SK-N-SH (cell line): ENCODE data around the gene LCE3A. TPM values are rescaled to one million over a fixed set of nuclear protein-coding genes. Genes with fewer than 3 reads are reported as not detected.

Experiments used
- CTCF ChIA-PET: fragments of 300-600, 350-600 bp; formaldehyde crosslinking; extraction: SDS; loops from one replicate; lab custom pipeline; 2021; lab: Yijun Ruan, JAX
- POLR2A ChIA-PET: fragments of 350-600 bp; sonication (Branson Sonifier 250); formaldehyde crosslinking; extraction: SDS; loops from one replicate; lab custom pipeline; 2020; ENCODE audit warnings: antibody characterized with exemption, inconsistent platforms; lab: Yijun Ruan, JAX
- DNase-seq: peaks from one replicate; pipeline ENCODE4 v3.0.0; 2012
- H2AFZ ChIP-seq: fragments of 200-600 bp; sonication (generic); 2 replicates; pipeline ENCODE4 v1.8.1; 2016; ENCODE audit warnings: antibody characterized with exemption, mild to moderate bottlenecking, low read depth
- H3F3A ChIP-seq: fragments of 200-600 bp; sonication (generic); replicated peaks from 2 replicates; pipeline ENCODE3; 2016; ENCODE audit warnings: antibody characterized with exemption, mild to moderate bottlenecking; ENCODE audit not compliant: insufficient read depth
- H3K27ac ChIP-seq, 2 experiments: fragments of 200-500 bp in 1 of 2; fragments of 200-600 bp in 1 of 2; sonication (Bioruptor generic) in 1 of 2; sonication (generic), shearing (Covaris generic) in 1 of 2; 2 replicates each; pipeline versions ENCODE4 v1.5.1 to v1.6.1; 2014 to 2016; ENCODE audit warnings: low read depth in 2 of 2, inconsistent platforms in 1 of 2, low read length in 1 of 2, mild to moderate bottlenecking in 1 of 2, mixed read lengths in 1 of 2
- H3K27me3 ChIP-seq: fragments of 200-600 bp; sonication (generic), shearing (Covaris generic); 2 replicates; pipeline ENCODE4 v1.6.1; 2016; ENCODE audit warnings: mixed run types; ENCODE audit not compliant: insufficient read depth
- H3K36me3 ChIP-seq, 2 experiments: fragments of 200-500 bp in 1 of 2; fragments of 200-600 bp in 1 of 2; sonication (Bioruptor generic) in 1 of 2; sonication (generic) in 1 of 2; replicated peaks in 1 of 2; 2 replicates each; pipeline versions ENCODE3 to v1.5.1; 2014 to 2016; ENCODE audit warnings: low read length in 1 of 2, mild to moderate bottlenecking in 1 of 2; ENCODE audit not compliant: insufficient read depth in 2 of 2, control insufficient read depth in 1 of 2
- H3K4me1 ChIP-seq, 2 experiments: fragments of 200-500 bp in 1 of 2; fragments of 200-600 bp in 1 of 2; sonication (Bioruptor generic) in 1 of 2; sonication (generic), shearing (Covaris generic) in 1 of 2; 2 replicates each; pipeline versions ENCODE4 v1.5.1 to v1.6.1; 2014 to 2016; ENCODE audit warnings: low read depth in 1 of 2, low read length in 1 of 2, mixed run types in 1 of 2; ENCODE audit not compliant: insufficient read depth in 2 of 2, control insufficient read depth in 1 of 2
- H3K4me2 ChIP-seq: fragments of 200-600 bp; sonication (generic), shearing (Covaris generic); 2 replicates; pipeline ENCODE4 v1.6.1; 2017; ENCODE audit warnings: mixed run types
- H3K4me3 ChIP-seq, 2 experiments: fragments of 200-500 bp in 1 of 2; fragments of 200-600 bp in 1 of 2; sonication (Bioruptor generic) in 1 of 2; sonication (generic), shearing (Covaris generic) in 1 of 2; 2 replicates each; pipeline versions ENCODE4 v1.5.1 to v1.8.1; 2014 to 2016; ENCODE audit warnings: low read depth in 2 of 2, inconsistent platforms in 1 of 2, low read length in 1 of 2, mild to moderate bottlenecking in 1 of 2, mixed read lengths in 1 of 2, moderate library complexity in 1 of 2
- H3K79me2 ChIP-seq: fragments of 200-600 bp; sonication (generic); 2 replicates; pipeline ENCODE4 v1.8.1; 2017; ENCODE audit warnings: mild to moderate bottlenecking; ENCODE audit not compliant: insufficient read depth
- H3K9ac ChIP-seq: fragments of 200-600 bp; sonication (generic); 2 replicates; pipeline ENCODE4 v1.6.1; 2017; ENCODE audit warnings: mixed run types
- H3K9me2 ChIP-seq: fragments of 200-600 bp; sonication (generic); 2 replicates; pipeline ENCODE4 v1.6.1; 2017; ENCODE audit warnings: mixed run types
- H3K9me3 ChIP-seq: fragments of 200-600 bp; sonication (generic); 2 replicates; pipeline ENCODE4 v1.6.1; 2017; ENCODE audit warnings: mixed run types, mild to moderate bottlenecking, moderate library complexity
- H4K20me1 ChIP-seq: fragments of 200-600 bp; sonication (generic); 2 replicates; pipeline ENCODE4 v1.6.1; 2017; ENCODE audit warnings: mild to moderate bottlenecking, mixed run types; ENCODE audit not compliant: insufficient read depth
- ELF1 ChIP-seq: IDR thresholded peaks from 2 replicates; pipeline ENCODE4 v1.4.0; 2012
- FOXJ3 ChIP-seq: sonication (generic); formaldehyde crosslinking; IDR thresholded peaks from 2 replicates; pipeline ENCODE4 v1.5.1; 2020; ENCODE audit warnings: mild to moderate bottlenecking, missing genetic modification reagents
- GABPA ChIP-seq: IDR thresholded peaks from 2 replicates; pipeline ENCODE4 v1.4.0; 2012; ENCODE audit warnings: low read depth, mild to moderate bottlenecking
- GATA2 ChIP-seq: sonication (generic); formaldehyde crosslinking; IDR thresholded peaks from 2 replicates; pipeline ENCODE4 v1.5.0; 2020; ENCODE audit warnings: mild to moderate bottlenecking, missing genetic modification reagents
- JUND ChIP-seq: IDR thresholded peaks from 2 replicates; pipeline ENCODE4 v1.4.0; 2012
- MAX ChIP-seq: IDR thresholded peaks from 2 replicates; pipeline ENCODE4 v1.4.0; 2012; ENCODE audit warnings: low read depth
- NRF1 ChIP-seq: IDR thresholded peaks from 2 replicates; pipeline ENCODE4 v1.6.1; 2012; ENCODE audit warnings: low read depth, mild to moderate bottlenecking, low read length
- PBX3 ChIP-seq: IDR thresholded peaks from 2 replicates; pipeline ENCODE4; 2012
- POLR2AphosphoS5 ChIP-seq: IDR thresholded peaks from 2 replicates; pipeline ENCODE4 v1.6.1; 2012; ENCODE audit warnings: low read depth, low read length
- REST ChIP-seq: IDR thresholded peaks from 2 replicates; pipeline ENCODE4 v1.6.1; 2012; ENCODE audit warnings: mild to moderate bottlenecking, low read depth, low read length, moderate library complexity
- SMC3 ChIP-seq: IDR thresholded peaks from 2 replicates; pipeline ENCODE4 v1.6.1; 2012; ENCODE audit warnings: low read depth, low read length, improper control_type of control experiment
- USF1 ChIP-seq: IDR thresholded peaks from 2 replicates; pipeline ENCODE4 v1.4.0; 2012; ENCODE audit warnings: low read depth, borderline replicate concordance
- USF2 ChIP-seq: fragments of 150-350 bp; IDR thresholded peaks from 2 replicates; pipeline ENCODE4 v1.6.1; 2017; ENCODE audit warnings: antibody characterized with exemption, low read length, low read depth, borderline replicate concordance
- ZBTB33 ChIP-seq: IDR thresholded peaks from 2 replicates; pipeline ENCODE4 v1.4.0; 2012; ENCODE audit warnings: low read depth, borderline replicate concordance
- whole genome bisulfite sequencing: methylation state at CpG from one replicate; pipeline ENCODE4 v1.1.6; 2017; ENCODE audit warnings: low lambda C conversion rate; 5-methylcytosine and 5-hydroxymethylcytosine counted together
- polyA plus RNA-seq, 3 experiments: library from polyadenylated mRNA; depleted of rRNA; stranded (reverse); fragments of >200 nt; gene quantifications; 2 replicates each; pipeline ENCODE4 v1.2.3, GENCODE V29; 2012

LCE3A gene
- polyA plus RNA-seq, 1 of the 3 experiments (the other 2 are of a cell fraction) = not detected

GRCh38 chr1:152656459-152656858 lies 33.6 kb upstream of the LCE3A start:
- no peak overlapping the region for H2AFZ ChIP-seq
- H3K27ac ChIP-seq = no peak overlapping the region
- H3K27me3 ChIP-seq = no peaks in the 10 kb centered on the region
- H3K9ac ChIP-seq = no peak overlapping the region
- POLR2A ChIA-PET = no interaction called here
- no peaks in the 10 kb centered on the region for H3K79me2 ChIP-seq
- H4K20me1 ChIP-seq = no peaks in the 10 kb centered on the region
- H3K4me2 ChIP-seq = no peak overlapping the region
- H3K4me3 ChIP-seq = no peak overlapping the region
- H3K4me1 ChIP-seq = no peaks in the 10 kb centered on the region
- WGBS = no CpG with 5 or more reads among the region's 2 CpGs
- TF ChIP-seq REST = no peak
- no peak for TF ChIP-seq POLR2AphosphoS5
- TF ChIP-seq USF1 = no peak
- no peak for TF ChIP-seq GABPA
- no peak for TF ChIP-seq JUND
- TF ChIP-seq USF2 = no peak
- TF ChIP-seq MAX = no peak
- TF ChIP-seq PBX3 = no peak
- no peak for TF ChIP-seq FOXJ3 (CRISPR knock-in tag)
- TF ChIP-seq ZBTB33 = no peak
- TF ChIP-seq ELF1 = no peak
- TF ChIP-seq NRF1 = no peak
- no peak for TF ChIP-seq GATA2 (CRISPR knock-in tag)
- no peak for TF ChIP-seq SMC3
- TF ChIP-seq, all 33 proteins: peak for 0
- no peaks in the 10 kb centered on the region for H3K36me3 ChIP-seq
- DNase-seq = no peak
- CTCF ChIA-PET = interaction anchor here (4.9 kb wide), 1 partner anchor 15 kb away, joined by 37 read pairs; no protein-coding TSS in a partner anchor
- peaks cover 6% of the 10 kb centered on the region for H3F3A ChIP-seq
- H3K9me3 ChIP-seq = no peaks in the 10 kb centered on the region
- no peaks in the 10 kb centered on the region for H3K9me2 ChIP-seq
